SH-SY5Y (cell line): ENCODE results near the gene C3orf62.

ENCODE experiments used
- GATA2 ChIP-seq: IDR thresholded peaks from 2 replicates; pipeline ENCODE4 v1.6.1; 2011; ENCODE audit warnings: mild to moderate bottlenecking, low read depth, low read length
- GATA3 ChIP-seq: IDR thresholded peaks from 2 replicates; pipeline ENCODE4 v1.6.1; 2011; ENCODE audit warnings: low read depth, mild to moderate bottlenecking, low read length, moderate library complexity

Gene C3orf62

GRCh38 chr3:49276475-49277382, at the start of gene C3orf62:
Gene C3orf62, minus strand, starts transcription at chr3:49277232. Its CDS starts 360 bp downstream, at chr3:49276872.
- TF ChIP-seq GATA3 (no peak), GATA2 (no peak)

- no peak for TF ChIP-seq GATA3
- no peak for TF ChIP-seq GATA2
Measured at GRCh38 chr3:49324768-49325167, 47.7 kb upstream of the C3orf62 start.

GRCh38 chr3:49316696-49317457, 39.8 kb upstream of the C3orf62 start:
- TF ChIP-seq GATA2 (no peak), GATA3 (no peak)

GRCh38 chr3:49313896-49314688, 37.1 kb upstream of the C3orf62 start:
- TF ChIP-seq GATA2: no peak
- TF ChIP-seq GATA3: no peak

GRCh38 chr3:49311283-49311682, 34.3 kb upstream of the C3orf62 start:
- TF ChIP-seq GATA3 (no peak), GATA2 (no peak)

- TF ChIP-seq GATA3 (no peak), GATA2 (no peak)
Measured at GRCh38 chr3:49310677-49311076, 33.6 kb upstream of the C3orf62 start.

- no peak for TF ChIP-seq GATA2
- TF ChIP-seq GATA3: no peak
Measured at GRCh38 chr3:49305608-49306007, 28.6 kb upstream of the C3orf62 start.

GRCh38 chr3:49302613-49303012, 25.6 kb upstream of the C3orf62 start:
- no peak for TF ChIP-seq GATA2
- no peak for TF ChIP-seq GATA3

- no peak for TF ChIP-seq GATA2
- no peak for TF ChIP-seq GATA3
Measured at GRCh38 chr3:49300595-49300994, 23.6 kb upstream of the C3orf62 start.

GRCh38 chr3:49298511-49298910, 21.5 kb upstream of the C3orf62 start:
- TF ChIP-seq GATA3: no peak
- TF ChIP-seq GATA2: no peak

- TF ChIP-seq GATA3: no peak
- TF ChIP-seq GATA2: no peak
Measured at GRCh38 chr3:49296781-49297411, 19.9 kb upstream of the C3orf62 start.

- TF ChIP-seq GATA3: no peak
- no peak for TF ChIP-seq GATA2
Measured at GRCh38 chr3:49295489-49296058, 18.5 kb upstream of the C3orf62 start.

- TF ChIP-seq GATA2: no peak
- TF ChIP-seq GATA3: no peak
Measured at GRCh38 chr3:49294343-49294742, 17.3 kb upstream of the C3orf62 start.

- no peak for TF ChIP-seq GATA2
- no peak for TF ChIP-seq GATA3
Measured at GRCh38 chr3:49283997-49284396, 7.0 kb upstream of the C3orf62 start.
